Measurements from ENCODE around the gene UBAC2.
A peak's percentile ranks its signal among the peaks of the same experiment; 100 is the strongest.
"Not testable (repeated sequence)": the region's sequence is repeated elsewhere in the genome, so short reads cannot be mapped to it uniquely, and the experiment has no call there.

The UBAC2 gene

DNA sequence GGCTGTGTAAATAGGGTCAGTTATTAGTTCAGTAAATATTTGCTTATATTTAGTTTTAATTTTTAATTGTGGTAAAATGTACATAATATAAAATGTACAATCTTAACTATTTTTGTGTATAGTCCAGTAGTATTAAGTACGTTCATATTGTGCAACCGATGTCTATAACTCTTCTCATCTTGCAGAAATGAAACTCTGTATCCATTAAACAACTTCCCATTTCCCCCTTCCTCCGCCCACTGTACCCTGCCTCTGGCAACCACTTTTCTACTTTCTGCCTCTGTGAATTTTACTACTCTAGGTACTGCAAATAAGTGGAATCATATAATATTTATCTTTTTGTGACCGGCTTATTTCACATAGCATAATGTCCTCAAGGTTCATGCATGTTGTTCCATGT is 24.4 kb downstream of the UBAC2 start:
- H3K36me3 ChIP-seq (ENCODE audit: control insufficient read depth in 4 of 4, insufficient read depth in 4 of 4, low read length in 3 of 4), result peaks cover 0 to 15% (median 4%) of the 10 kb centered on the region in 4 experiments
- ChIA-PET CTCF (no interaction called here), POLR2A (no interaction called here)
- H3K9me3 ChIP-seq (ENCODE audit: control extremely low read depth in 1 of 5, control insufficient read depth in 4 of 5, insufficient read depth in 2 of 5, low read depth in 1 of 5, low read length in 4 of 5), result peaks cover 0 to 4% (median 0%) of the 10 kb centered on the region in 5 experiments
- H3K27ac ChIP-seq (ENCODE audit: insufficient read depth in 1 of 2, low read depth in 1 of 2, low read length in 2 of 2, poor library complexity in 1 of 2, severe bottlenecking in 2 of 2), result no peak overlapping the region
- WGBS (ENCODE audit: insufficient coverage), result no CpG with 5 or more reads among the region's 4 CpGs
- peaks cover 28 to 79% (median 54%) of the 10 kb centered on the region in 4 experiments for H3K4me1 ChIP-seq (ENCODE audit: control extremely low read depth in 1 of 4, control insufficient read depth in 4 of 4, insufficient read depth in 4 of 4, low read length in 3 of 4)
- DNase-seq, result peak in 2 of 3 donors; percentile 41 to 51
- H3K4me3 ChIP-seq (ENCODE audit: control insufficient read depth in 1 of 7, extremely low read depth in 1 of 7, insufficient read depth in 4 of 7, low read depth in 2 of 7, low read length in 6 of 7), result no peak overlapping the region
- H3K27me3 ChIP-seq (replicated peaks in 2 of 5; ENCODE audit: control insufficient read depth in 4 of 5, insufficient read depth in 5 of 5, low read length in 4 of 5), result no peaks in the 10 kb centered on the region

DNA sequence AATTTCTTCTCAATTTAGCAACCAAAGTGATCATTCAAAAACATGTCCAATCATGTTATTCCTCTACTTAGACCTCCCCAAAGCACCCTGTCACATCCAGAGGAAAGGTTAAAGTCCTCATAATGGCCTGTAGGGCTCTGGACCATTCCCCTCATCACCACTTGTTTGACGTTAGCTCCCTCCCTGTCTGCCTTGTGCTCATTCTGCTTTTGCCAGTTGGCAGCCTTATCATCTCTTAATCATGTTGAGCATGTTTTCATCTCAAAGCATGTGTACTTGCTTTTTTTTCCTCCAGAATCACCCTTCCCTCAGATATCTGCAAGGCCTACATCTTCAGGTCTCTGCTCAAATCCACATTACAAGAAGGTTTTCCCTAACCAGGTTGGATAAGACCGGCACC is 25.9 kb downstream of the UBAC2 start:
- 92% methylated on average over 2 of the region's 2 CpGs for WGBS (ENCODE audit: insufficient coverage)
- Histone ChIP-seq H3K4me1 (ENCODE audit: control extremely low read depth in 1 of 4, control insufficient read depth in 4 of 4, insufficient read depth in 4 of 4, low read length in 3 of 4) (peaks cover 20 to 79% (median 56%) of the 10 kb centered on the region in 4 experiments), H3K36me3 (ENCODE audit: control insufficient read depth in 4 of 4, insufficient read depth in 4 of 4, low read length in 3 of 4) (peaks cover 0 to 12% (median 4%) of the 10 kb centered on the region in 4 experiments), H3K27me3 (replicated peaks in 2 of 5; ENCODE audit: control insufficient read depth in 4 of 5, insufficient read depth in 5 of 5, low read length in 4 of 5) (no peaks in the 10 kb centered on the region), H3K9me3 (ENCODE audit: control extremely low read depth in 1 of 5, control insufficient read depth in 4 of 5, insufficient read depth in 2 of 5, low read depth in 1 of 5, low read length in 4 of 5) (peaks cover 0 to 4% (median 0%) of the 10 kb centered on the region in 5 experiments), H3K4me3 (ENCODE audit: control insufficient read depth in 1 of 7, extremely low read depth in 1 of 7, insufficient read depth in 4 of 7, low read depth in 2 of 7, low read length in 6 of 7) (no peak overlapping the region), H3K27ac (ENCODE audit: insufficient read depth in 1 of 2, low read depth in 1 of 2, low read length in 2 of 2, poor library complexity in 1 of 2, severe bottlenecking in 2 of 2) (no peak overlapping the region)
- CTCF ChIA-PET, result interaction anchor here (1.5 to 1.9 kb wide), 2 partner anchors 11 to 26 kb away, joined by 3 to 7 read pairs; partner anchors contain the start of gene UBAC2
- DNase-seq, result no peak
- POLR2A ChIA-PET, result no interaction called here

DNA sequence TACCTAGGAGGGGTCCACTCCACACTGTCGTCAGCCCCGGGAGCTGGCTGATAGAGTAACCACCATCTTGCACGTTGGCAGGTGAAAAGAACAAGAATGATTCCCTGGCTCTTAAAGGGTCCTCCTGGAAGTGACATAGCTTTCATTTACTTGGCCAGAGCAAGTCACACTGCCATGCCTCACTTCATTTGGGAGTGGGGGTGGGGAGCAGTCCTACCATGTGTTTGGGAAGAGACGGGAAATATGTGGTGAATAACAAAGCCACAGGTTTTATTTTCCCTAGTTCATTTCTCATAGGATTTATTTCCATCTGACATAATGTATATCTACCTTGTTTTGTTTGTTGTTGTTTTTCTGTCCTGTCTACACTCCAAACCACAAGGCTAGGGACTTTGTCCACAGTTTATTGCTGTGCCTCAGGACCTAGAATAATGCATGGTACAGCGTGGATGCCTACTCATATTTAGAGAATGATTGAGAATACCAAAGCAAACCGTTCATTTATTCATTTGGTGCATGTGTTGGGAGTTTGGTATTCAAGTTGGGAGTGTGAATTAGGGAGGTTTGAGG is 26.8 kb downstream of the UBAC2 start:
- ChIA-PET CTCF (interaction anchor here (1.5 to 1.9 kb wide), 2 partner anchors 12 to 27 kb away, joined by 3 to 7 read pairs; partner anchors contain the start of gene UBAC2), POLR2A (no interaction called here)
- Histone ChIP-seq H3K9me3 (ENCODE audit: control extremely low read depth in 1 of 5, control insufficient read depth in 4 of 5, insufficient read depth in 2 of 5, low read depth in 1 of 5, low read length in 4 of 5) (peaks cover 0 to 3% (median 0%) of the 10 kb centered on the region in 5 experiments), H3K4me3 (ENCODE audit: control insufficient read depth in 1 of 7, extremely low read depth in 1 of 7, insufficient read depth in 4 of 7, low read depth in 2 of 7, low read length in 6 of 7) (no peak overlapping the region), H3K27me3 (replicated peaks in 2 of 5; ENCODE audit: control insufficient read depth in 4 of 5, insufficient read depth in 5 of 5, low read length in 4 of 5) (no peaks in the 10 kb centered on the region), H3K27ac (ENCODE audit: insufficient read depth in 1 of 2, low read depth in 1 of 2, low read length in 2 of 2, poor library complexity in 1 of 2, severe bottlenecking in 2 of 2) (no peak overlapping the region), H3K36me3 (ENCODE audit: control insufficient read depth in 4 of 4, insufficient read depth in 4 of 4, low read length in 3 of 4) (peaks cover 0 to 4% (median 1%) of the 10 kb centered on the region in 4 experiments), H3K4me1 (ENCODE audit: control extremely low read depth in 1 of 4, control insufficient read depth in 4 of 4, insufficient read depth in 4 of 4, low read length in 3 of 4) (peaks cover 20 to 84% (median 61%) of the 10 kb centered on the region in 4 experiments)
- no peak for DNase-seq
- 97% methylated on average over 5 of the region's 6 CpGs for WGBS (ENCODE audit: insufficient coverage)

DNA sequence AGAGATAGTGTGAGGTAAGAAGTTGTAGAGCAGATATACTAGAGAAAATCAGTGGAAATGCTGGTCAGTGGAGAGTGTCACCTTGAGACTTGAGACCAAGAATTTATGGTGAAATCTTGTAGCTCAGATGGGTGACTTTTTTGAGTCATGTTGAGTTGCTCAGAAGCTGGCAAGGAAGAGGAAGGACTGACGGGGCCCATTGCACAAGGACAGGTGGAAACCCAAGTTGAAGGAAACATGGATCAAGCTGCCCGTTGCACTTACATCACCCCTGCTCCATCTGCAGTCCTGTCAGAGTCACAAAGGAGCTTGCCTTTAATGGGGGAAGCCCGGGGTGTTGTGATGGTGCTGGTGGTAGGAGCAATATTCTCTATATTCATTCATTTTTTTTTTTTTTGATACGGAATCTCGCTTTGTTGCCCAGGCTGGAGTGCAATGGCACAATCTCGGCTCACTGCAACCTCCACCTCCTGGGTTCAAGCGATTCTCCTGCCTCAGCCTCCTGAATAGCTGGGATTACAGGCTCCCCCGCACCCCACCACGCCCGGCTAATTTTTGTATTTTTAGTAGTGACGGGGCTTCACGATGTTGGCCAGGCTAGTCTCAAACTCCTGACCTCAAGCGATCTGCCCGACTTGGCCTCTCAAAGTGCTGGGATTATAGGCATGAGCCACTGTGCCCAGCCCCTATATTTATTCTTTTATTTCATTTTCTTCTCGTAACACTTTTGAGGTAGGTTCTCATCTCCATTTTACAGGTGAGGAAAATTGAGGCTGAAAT is 27.4 kb downstream of the UBAC2 start:
- H3K27ac ChIP-seq (ENCODE audit: insufficient read depth in 1 of 2, low read depth in 1 of 2, low read length in 2 of 2, poor library complexity in 1 of 2, severe bottlenecking in 2 of 2), result no peak overlapping the region
- peaks cover 0 to 4% (median 0%) of the 10 kb centered on the region in 4 experiments for H3K36me3 ChIP-seq (ENCODE audit: control insufficient read depth in 4 of 4, insufficient read depth in 4 of 4, low read length in 3 of 4)
- CTCF ChIA-PET, result interaction anchor here (0.8 to 1.9 kb wide), 2 partner anchors 22 to 27 kb away, joined by 4 to 7 read pairs; partner anchors contain the start of gene UBAC2
- POLR2A ChIA-PET, result no interaction called here
- DNase-seq, result peak in 2 of 3 donors; percentile 56 to 60
- peak overlapping the region in 5 of 7 experiments; percentile 3 to 64 (median 15) for H3K4me3 ChIP-seq (ENCODE audit: control insufficient read depth in 1 of 7, extremely low read depth in 1 of 7, insufficient read depth in 4 of 7, low read depth in 2 of 7, low read length in 6 of 7)
- H3K27me3 ChIP-seq (replicated peaks in 2 of 5; ENCODE audit: control insufficient read depth in 4 of 5, insufficient read depth in 5 of 5, low read length in 4 of 5), result no peaks in the 10 kb centered on the region
- H3K9me3 ChIP-seq (ENCODE audit: control extremely low read depth in 1 of 5, control insufficient read depth in 4 of 5, insufficient read depth in 2 of 5, low read depth in 1 of 5, low read length in 4 of 5), result no peaks in the 10 kb centered on the region
- WGBS (ENCODE audit: insufficient coverage), result 86% methylated on average over 9 of the region's 15 CpGs
- peaks cover 20 to 86% (median 62%) of the 10 kb centered on the region in 4 experiments for H3K4me1 ChIP-seq (ENCODE audit: control extremely low read depth in 1 of 4, control insufficient read depth in 4 of 4, insufficient read depth in 4 of 4, low read length in 3 of 4)

DNA sequence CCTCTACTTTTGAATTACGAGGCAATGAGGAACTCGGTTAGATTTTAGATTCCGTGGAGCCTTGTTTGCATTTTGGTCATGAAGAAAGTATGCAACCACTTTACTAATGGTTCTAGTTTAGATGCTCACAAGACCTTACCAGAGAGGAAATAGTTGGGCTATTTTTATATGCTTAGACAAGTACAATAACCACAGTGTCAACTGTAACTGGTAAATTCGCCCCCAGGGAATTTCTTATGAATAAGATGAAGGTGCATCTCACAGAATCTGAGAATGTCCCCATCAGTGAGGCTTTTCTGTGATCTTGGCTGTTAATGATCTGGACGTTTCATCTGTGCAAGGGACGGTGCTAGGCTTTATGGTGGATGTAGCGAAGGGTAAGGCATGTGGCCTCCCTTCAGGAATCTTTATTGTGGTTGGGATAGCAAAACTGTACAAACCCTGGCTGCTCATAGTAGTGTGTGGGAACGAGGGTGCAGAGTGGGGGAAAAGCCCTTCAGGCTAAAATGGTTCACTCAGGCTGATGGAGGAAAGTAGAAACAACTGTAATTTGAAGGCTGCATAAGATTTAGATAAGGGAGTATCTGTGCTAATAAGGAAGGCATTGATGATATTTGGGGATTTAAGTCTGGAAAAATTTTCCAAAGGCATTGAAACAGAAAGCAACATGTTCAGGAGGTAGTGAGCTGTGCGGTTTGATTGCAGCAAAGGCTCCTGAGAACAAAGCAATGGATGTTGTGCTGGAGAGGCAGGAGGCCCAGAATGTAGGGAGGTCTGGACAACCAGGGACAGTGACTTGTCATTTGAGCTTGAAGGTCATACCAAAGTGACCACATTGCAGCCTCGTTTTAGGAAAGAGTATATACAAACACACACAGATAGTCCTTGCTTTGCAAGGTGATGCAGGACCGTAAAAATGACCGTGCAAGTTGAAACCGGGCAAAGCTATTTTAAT is 28.4 kb downstream of the UBAC2 start:
- Histone ChIP-seq H3K9me3 (ENCODE audit: control extremely low read depth in 1 of 5, control insufficient read depth in 4 of 5, insufficient read depth in 2 of 5, low read depth in 1 of 5, low read length in 4 of 5) (no peaks in the 10 kb centered on the region), H3K27me3 (replicated peaks in 2 of 5; ENCODE audit: control insufficient read depth in 4 of 5, insufficient read depth in 5 of 5, low read length in 4 of 5) (no peaks in the 10 kb centered on the region), H3K36me3 (ENCODE audit: control insufficient read depth in 4 of 4, insufficient read depth in 4 of 4, low read length in 3 of 4) (peaks cover 0 to 4% (median 0%) of the 10 kb centered on the region in 4 experiments), H3K4me1 (ENCODE audit: control extremely low read depth in 1 of 4, control insufficient read depth in 4 of 4, insufficient read depth in 4 of 4, low read length in 3 of 4) (peaks cover 20 to 82% (median 58%) of the 10 kb centered on the region in 4 experiments), H3K27ac (ENCODE audit: insufficient read depth in 1 of 2, low read depth in 1 of 2, low read length in 2 of 2, poor library complexity in 1 of 2, severe bottlenecking in 2 of 2) (no peak overlapping the region), H3K4me3 (ENCODE audit: control insufficient read depth in 1 of 7, extremely low read depth in 1 of 7, insufficient read depth in 4 of 7, low read depth in 2 of 7, low read length in 6 of 7) (peak overlapping the region in 6 of 7 experiments; percentile 11 to 64 (median 26))
- POLR2A ChIA-PET, result interaction anchor here (0.5 kb wide), 1 partner anchor 27 kb away, joined by 4 read pairs; no protein-coding TSS in a partner anchor
- peak in 2 of 3 donors; percentile 53 to 70 for DNase-seq
- CTCF ChIA-PET, result interaction anchor here (0.7 to 1.6 kb wide), 3 partner anchors 23 to 37 kb away, joined by 3 read pairs; no protein-coding TSS in a partner anchor
- WGBS (ENCODE audit: insufficient coverage), result 10% methylated on average over 9 of the region's 13 CpGs

DNA sequence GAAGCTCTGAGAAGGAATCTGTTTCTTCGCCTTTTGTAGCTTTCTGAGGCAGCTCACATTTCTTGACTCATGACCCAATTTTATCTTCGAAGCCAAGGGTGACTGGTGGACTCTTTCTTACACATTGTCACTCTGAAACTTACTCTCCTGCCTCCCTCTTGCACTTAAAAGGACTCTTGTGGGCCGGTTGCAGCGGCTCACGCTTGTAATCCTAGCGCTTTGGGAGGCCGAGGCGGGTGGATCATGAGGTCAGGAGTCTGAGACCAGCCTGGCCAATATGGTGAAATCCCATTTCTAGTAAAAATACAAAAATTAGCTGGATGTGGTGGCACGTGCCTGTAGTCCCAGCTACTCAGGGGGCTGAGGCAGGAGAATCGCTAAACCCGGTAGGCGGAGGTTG is 29.9 kb downstream of the UBAC2 start:
- H3K4me1 ChIP-seq (ENCODE audit: control extremely low read depth in 1 of 4, control insufficient read depth in 4 of 4, insufficient read depth in 4 of 4, low read length in 3 of 4), result peaks cover 18 to 68% (median 49%) of the 10 kb centered on the region in 4 experiments
- not testable (repeated sequence) for H3K4me3 ChIP-seq (ENCODE audit: control insufficient read depth in 1 of 7, extremely low read depth in 1 of 7, insufficient read depth in 4 of 7, low read depth in 2 of 7, low read length in 6 of 7); H3K27me3 ChIP-seq (replicated peaks in 2 of 5; ENCODE audit: control insufficient read depth in 4 of 5, insufficient read depth in 5 of 5, low read length in 4 of 5); H3K36me3 ChIP-seq (ENCODE audit: control insufficient read depth in 4 of 4, insufficient read depth in 4 of 4, low read length in 3 of 4); DNase-seq; H3K27ac ChIP-seq (ENCODE audit: insufficient read depth in 1 of 2, low read depth in 1 of 2, low read length in 2 of 2, poor library complexity in 1 of 2, severe bottlenecking in 2 of 2); H3K9me3 ChIP-seq (ENCODE audit: control extremely low read depth in 1 of 5, control insufficient read depth in 4 of 5, insufficient read depth in 2 of 5, low read depth in 1 of 5, low read length in 4 of 5)
- WGBS (ENCODE audit: insufficient coverage), result 98% methylated on average over 11 of the region's 12 CpGs
- ChIA-PET CTCF (interaction anchor here (0.9 to 2.7 kb wide), 10 partner anchors 8 to 39 kb away, joined by 3 to 11 read pairs (median 4); partner anchors contain the start of gene UBAC2), POLR2A (interaction anchor here (0.7 kb wide), 1 partner anchor 270 kb away, joined by 3 read pairs; no protein-coding TSS in a partner anchor)

All from common myeloid progenitor, CD34-positive (primary cell).